ENCODE data around the gene CAMK1D.

Gene CAMK1D

GRCh38 chr10:12658526-12658925, 309.2 kb downstream of the CAMK1D start:
- no peak for DNase-seq (ENCODE audit: low spot score)

- no peak for DNase-seq (ENCODE audit: low spot score)
Measured at GRCh38 chr10:12659706-12660105, 310.4 kb downstream of the CAMK1D start.

- no peak for DNase-seq (ENCODE audit: low spot score)
Measured at GRCh38 chr10:12660812-12661211, 311.5 kb downstream of the CAMK1D start.

GRCh38 chr10:12661671-12662070, 312.3 kb downstream of the CAMK1D start:
- no peak for DNase-seq (ENCODE audit: low spot score)

- DNase-seq (ENCODE audit: low spot score), result no peak
Measured at GRCh38 chr10:12663863-12664262, 314.5 kb downstream of the CAMK1D start.

- no peak for DNase-seq (ENCODE audit: low spot score)
Measured at GRCh38 chr10:12665501-12665900, 316.2 kb downstream of the CAMK1D start.

GRCh38 chr10:12667052-12667451, 317.7 kb downstream of the CAMK1D start:
- DNase-seq (ENCODE audit: low spot score), result no peak

- DNase-seq (ENCODE audit: low spot score), result no peak
Measured at GRCh38 chr10:12668634-12669033, 319.3 kb downstream of the CAMK1D start.

GRCh38 chr10:12670004-12670403, 320.7 kb downstream of the CAMK1D start:
- DNase-seq (ENCODE audit: low spot score), result no peak

GRCh38 chr10:12675186-12675585, 325.8 kb downstream of the CAMK1D start:
- no peak for DNase-seq (ENCODE audit: low spot score)

GRCh38 chr10:12679636-12680035, 330.3 kb downstream of the CAMK1D start:
- DNase-seq (ENCODE audit: low spot score), result no peak

GRCh38 chr10:12681252-12681651, 331.9 kb downstream of the CAMK1D start:
- DNase-seq (ENCODE audit: low spot score), result no peak

GRCh38 chr10:12684784-12685183, 335.4 kb downstream of the CAMK1D start:
- DNase-seq (ENCODE audit: low spot score), result no peak

- DNase-seq (ENCODE audit: low spot score), result no peak
Measured at GRCh38 chr10:12685261-12686058, 336.1 kb downstream of the CAMK1D start.

- no peak for DNase-seq (ENCODE audit: low spot score)
Measured at GRCh38 chr10:12687996-12688395, 338.6 kb downstream of the CAMK1D start.

- DNase-seq (ENCODE audit: low spot score), result no peak
Measured at GRCh38 chr10:12689893-12690292, 340.5 kb downstream of the CAMK1D start.

- DNase-seq (ENCODE audit: low spot score), result no peak
Measured at GRCh38 chr10:12690525-12691126, 341.3 kb downstream of the CAMK1D start.

- no peak for DNase-seq (ENCODE audit: low spot score)
Measured at GRCh38 chr10:12691596-12691995, 342.2 kb downstream of the CAMK1D start.

- no peak for DNase-seq (ENCODE audit: low spot score)
Measured at GRCh38 chr10:12697764-12698163, 348.4 kb downstream of the CAMK1D start.

GRCh38 chr10:12699258-12699700, 349.9 kb downstream of the CAMK1D start:
- DNase-seq (ENCODE audit: low spot score), result no peak

- no peak for DNase-seq (ENCODE audit: low spot score)
Measured at GRCh38 chr10:12699781-12700556, 350.6 kb downstream of the CAMK1D start.

GRCh38 chr10:12700557-12700874, 351.2 kb downstream of the CAMK1D start:
- DNase-seq (ENCODE audit: low spot score), result no peak

GRCh38 chr10:12701696-12702095, 352.3 kb downstream of the CAMK1D start:
- DNase-seq (ENCODE audit: low spot score), result no peak

Data from left forelimb (tissue), 1 donor.